H9 (cell line): ENCODE measurements around the gene RRAD. TPM values are rescaled to one million over a fixed set of nuclear protein-coding genes. Genes with fewer than 3 reads are reported as not detected.

Source experiments
- DNase-seq: peaks from one replicate; pipeline ENCODE4 v3.0.0-alpha.2; 2017
- H2AFZ ChIP-seq: one replicate; pipeline ENCODE4 v1.6.1; 2013; ENCODE audit warnings: mild to moderate bottlenecking, low read length, control low read depth, moderate library complexity
- H2AK5ac ChIP-seq: 2 replicates; pipeline ENCODE4 v1.6.1; 2013; ENCODE audit warnings: low read length, control low read depth, mixed read lengths; ENCODE audit not compliant: insufficient read length
- H2BK120ac ChIP-seq: one replicate; pipeline ENCODE4 v1.6.1; 2013; ENCODE audit warnings: low read depth, mild to moderate bottlenecking, low read length, control low read depth, inconsistent platforms; ENCODE audit not compliant: poor library complexity, severe bottlenecking
- H2BK12ac ChIP-seq: 2 replicates; pipeline ENCODE4 v1.6.1; 2013; ENCODE audit warnings: low read length, control low read depth, mixed read lengths, low read depth; ENCODE audit not compliant: insufficient read length
- H2BK15ac ChIP-seq: 2 replicates; pipeline ENCODE4 v1.6.1; 2013; ENCODE audit warnings: low read depth, low read length, control low read depth
- H2BK20ac ChIP-seq: one replicate; pipeline ENCODE4 v1.6.1; 2013; ENCODE audit warnings: low read depth, mild to moderate bottlenecking, low read length, control low read depth, inconsistent platforms; ENCODE audit not compliant: poor library complexity, severe bottlenecking
- H2BK5ac ChIP-seq: 2 replicates; pipeline ENCODE4 v1.6.1; 2013; ENCODE audit warnings: low read length, control low read depth, mixed read lengths; ENCODE audit not compliant: insufficient read length
- H3K14ac ChIP-seq: 2 replicates; pipeline ENCODE4 v1.6.1; 2013; ENCODE audit warnings: low read length, control low read depth; ENCODE audit not compliant: insufficient read depth
- H3K18ac ChIP-seq: 2 replicates; pipeline ENCODE4 v1.6.1; 2013; ENCODE audit warnings: low read depth, mild to moderate bottlenecking, mixed read lengths, low read length, control low read depth; ENCODE audit not compliant: insufficient read length
- H3K23ac ChIP-seq: 2 replicates; pipeline ENCODE4 v1.6.1; 2013; ENCODE audit warnings: low read length, control low read depth, mixed read lengths, low read depth; ENCODE audit not compliant: insufficient read length
- H3K23me2 ChIP-seq: 2 replicates; pipeline ENCODE4 v1.6.1; 2013; ENCODE audit warnings: low read depth, mild to moderate bottlenecking, mixed read lengths, low read length, control low read depth; ENCODE audit not compliant: insufficient read length, poor library complexity, severe bottlenecking
- H3K27ac ChIP-seq: 2 replicates; pipeline ENCODE4 v1.5.1; 2013; ENCODE audit warnings: low read length, control low read depth, mixed read lengths, low read depth; ENCODE audit not compliant: insufficient read length
- H3K27me3 ChIP-seq: 2 replicates; pipeline ENCODE4 v1.6.1; 2013; ENCODE audit warnings: low read length, control low read depth, inconsistent platforms; ENCODE audit not compliant: insufficient read depth
- H3K4ac ChIP-seq: 2 replicates; pipeline ENCODE4 v1.6.1; 2013; ENCODE audit warnings: low read depth, mild to moderate bottlenecking, control low read depth, inconsistent platforms, low read length, moderate library complexity
- H3K4me1 ChIP-seq: 2 replicates; pipeline ENCODE4 v1.6.1; 2013; ENCODE audit warnings: low read length, control low read depth, inconsistent platforms; ENCODE audit not compliant: insufficient read depth
- H3K4me2 ChIP-seq: 2 replicates; pipeline ENCODE4 v1.6.1; 2013; ENCODE audit warnings: low read length, control low read depth, mixed read lengths; ENCODE audit not compliant: insufficient read length, insufficient read depth
- H3K56ac ChIP-seq: 2 replicates; pipeline ENCODE4 v1.6.1; 2013; ENCODE audit warnings: low read depth, mild to moderate bottlenecking, mixed read lengths, low read length, control low read depth; ENCODE audit not compliant: insufficient read length
- H3K79me1 ChIP-seq: 2 replicates; pipeline ENCODE4 v1.6.1; 2013; ENCODE audit warnings: low read depth, mild to moderate bottlenecking, moderate library complexity, low read length, control low read depth, inconsistent platforms; ENCODE audit not compliant: insufficient read depth, poor library complexity, severe bottlenecking
- H3K79me2 ChIP-seq: 2 replicates; pipeline ENCODE4 v1.6.1; 2013; ENCODE audit warnings: low read length, control low read depth, inconsistent platforms; ENCODE audit not compliant: insufficient read depth
- H3K9ac ChIP-seq: 2 replicates; pipeline ENCODE4 v1.6.1; 2013; ENCODE audit warnings: low read length, control low read depth, mixed read lengths; ENCODE audit not compliant: insufficient read length; ENCODE audit errors: extremely low read depth
- H3K9me3 ChIP-seq: one replicate; pipeline ENCODE4 v1.6.1; 2013; ENCODE audit warnings: low read depth, low read length, inconsistent platforms; ENCODE audit not compliant: control insufficient read depth
- H3T11ph ChIP-seq: one replicate; pipeline ENCODE4 v1.6.1; 2013; ENCODE audit warnings: mild to moderate bottlenecking, low read length, control low read depth, inconsistent platforms
- H4K20me1 ChIP-seq: one replicate; pipeline ENCODE4 v1.6.1; 2013; ENCODE audit not compliant: control insufficient read depth, insufficient read length, insufficient read depth
- H4K5ac ChIP-seq: 2 replicates; pipeline ENCODE4 v1.6.1; 2013; ENCODE audit warnings: low read depth, mild to moderate bottlenecking, mixed read lengths, low read length, control low read depth; ENCODE audit not compliant: insufficient read length
- H4K8ac ChIP-seq: replicated peaks from 2 replicates; pipeline ENCODE4 v1.6.1; 2013; ENCODE audit warnings: low read length, control low read depth, mixed read lengths, low read depth; ENCODE audit not compliant: insufficient read length
- H4K91ac ChIP-seq: 2 replicates; pipeline ENCODE4 v1.6.1; 2013; ENCODE audit warnings: low read depth, mild to moderate bottlenecking, moderate library complexity, mixed read lengths, low read length, control low read depth; ENCODE audit not compliant: insufficient read length
- H3K27ac Mint-ChIP-seq, 3 experiments: 2 replicates in 2 of 3; 3 replicates in 1 of 3; pipeline ENCODE4 v1.8.0; 2020 to 2021; ENCODE audit warnings: mixed read lengths in 3 of 3, mild to moderate bottlenecking in 1 of 3, moderate library complexity in 1 of 3
- H3K27me3 Mint-ChIP-seq: 2 replicates; pipeline ENCODE4 v1.8.0; 2021; ENCODE audit warnings: low read depth, mild to moderate bottlenecking, moderate library complexity, mixed read lengths
- H3K36me3 Mint-ChIP-seq, 3 experiments: 2 replicates in 2 of 3; 3 replicates in 1 of 3; pipeline ENCODE4 v1.8.0; 2020 to 2021; ENCODE audit warnings: low read depth in 3 of 3, mixed read lengths in 3 of 3; ENCODE audit not compliant: insufficient read depth in 1 of 3
- H3K4me1 Mint-ChIP-seq, 2 experiments: 2 replicates each; pipeline ENCODE4 v1.8.0; 2020; ENCODE audit warnings: mixed read lengths in 2 of 2
- H3K4me3 Mint-ChIP-seq, 2 experiments: 2 replicates in 1 of 2; 3 replicates in 1 of 2; pipeline ENCODE4 v1.8.0; 2020 to 2021; ENCODE audit warnings: mild to moderate bottlenecking in 2 of 2, mixed read lengths in 2 of 2, moderate library complexity in 1 of 2
- H3K9me3 Mint-ChIP-seq, 2 experiments: 2 replicates in 1 of 2; 3 replicates in 1 of 2; pipeline ENCODE4 v1.8.0; 2020; ENCODE audit warnings: mild to moderate bottlenecking in 2 of 2, mixed read lengths in 2 of 2, moderate library complexity in 1 of 2
- WGBS: extraction: QIAGEN DNeasy Blood & Tissue Kit; methylation state at CpG from one replicate; pipeline ENCODE4 v1.1.7; 2013; ENCODE audit warnings: missing lambda C conversion rate, low lambda C conversion rate, mixed read lengths; ENCODE audit not compliant: insufficient read length; ENCODE audit errors: extremely low coverage; 5-methylcytosine and 5-hydroxymethylcytosine counted together
- total RNA-seq: library from RNA; stranded (reverse); gene quantifications from 2 replicates; pipeline ENCODE4 v1.2.1, GENCODE V29; 2021
- TF ChIP-seq, protein P1 (sequence below): fragments of 200-600 bp; sonication (generic); conservative IDR thresholded peaks from 3 replicates; pipeline ENCODE4 v1.8.0; 2021; ENCODE audit warnings: antibody characterized with exemption, mild to moderate bottlenecking

The RRAD gene
- total RNA-seq, 1 experiment from 2014 or later, result 0.72 TPM

DNA sequence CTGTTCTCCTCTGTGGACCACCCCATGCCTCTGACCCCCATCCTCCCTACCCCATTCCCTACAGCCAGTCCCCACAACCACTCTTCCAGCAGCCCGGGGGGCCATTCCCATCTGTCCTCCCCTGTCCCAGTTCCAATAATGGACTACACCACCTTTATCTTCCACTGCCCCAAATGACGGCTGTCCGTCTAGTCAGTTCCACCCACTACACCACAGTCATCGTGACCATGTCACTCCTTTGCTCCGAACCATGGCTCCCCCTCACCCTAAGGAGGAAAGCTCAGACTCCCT, 29.7 kb downstream of the RRAD start:
- Histone ChIP-seq H4K5ac (no peak overlapping the region), H3K27ac (no peak overlapping the region), H3K56ac (no peak overlapping the region), H2BK12ac (no peak overlapping the region), H2BK5ac (no peak overlapping the region), H3K9ac (no peak overlapping the region), H3K14ac (no peak overlapping the region), H2BK120ac (no peak overlapping the region), H3K79me2 (no peaks in the 10 kb centered on the region), H2AK5ac (no peak overlapping the region), H2BK15ac (no peak overlapping the region), H2BK20ac (no peak overlapping the region), H4K20me1 (peaks cover 4% of the 10 kb centered on the region), H3K23ac (no peak overlapping the region), H4K91ac (no peak overlapping the region), H3K18ac (no peak overlapping the region), H4K8ac (no peak overlapping the region), H3K23me2 (no peaks in the 10 kb centered on the region), H3K4ac (no peak overlapping the region), H3T11ph (no peak overlapping the region), H3K4me2 (no peak overlapping the region), H3K9me3 (no peaks in the 10 kb centered on the region), H3K79me1 (no peaks in the 10 kb centered on the region), H3K4me1 (no peaks in the 10 kb centered on the region), H2AFZ (no peak overlapping the region), H3K27me3 (no peaks in the 10 kb centered on the region)
- no peak for DNase-seq
- Mint-ChIP-seq H3K27me3 (peaks cover 3% of the 10 kb centered on the region), H3K36me3 (peaks cover 0 to 7% (median 0%) of the 10 kb centered on the region in 3 experiments; a peak in 2 of 7 replicates), H3K27ac (no peak overlapping the region; a peak in 1 of 7 replicates), H3K4me1 (peaks cover 12 to 16% of the 10 kb centered on the region in 2 experiments), H3K4me3 (no peak overlapping the region), H3K9me3 (no peaks in the 10 kb centered on the region)
- TF ChIP-seq, protein P1, sequence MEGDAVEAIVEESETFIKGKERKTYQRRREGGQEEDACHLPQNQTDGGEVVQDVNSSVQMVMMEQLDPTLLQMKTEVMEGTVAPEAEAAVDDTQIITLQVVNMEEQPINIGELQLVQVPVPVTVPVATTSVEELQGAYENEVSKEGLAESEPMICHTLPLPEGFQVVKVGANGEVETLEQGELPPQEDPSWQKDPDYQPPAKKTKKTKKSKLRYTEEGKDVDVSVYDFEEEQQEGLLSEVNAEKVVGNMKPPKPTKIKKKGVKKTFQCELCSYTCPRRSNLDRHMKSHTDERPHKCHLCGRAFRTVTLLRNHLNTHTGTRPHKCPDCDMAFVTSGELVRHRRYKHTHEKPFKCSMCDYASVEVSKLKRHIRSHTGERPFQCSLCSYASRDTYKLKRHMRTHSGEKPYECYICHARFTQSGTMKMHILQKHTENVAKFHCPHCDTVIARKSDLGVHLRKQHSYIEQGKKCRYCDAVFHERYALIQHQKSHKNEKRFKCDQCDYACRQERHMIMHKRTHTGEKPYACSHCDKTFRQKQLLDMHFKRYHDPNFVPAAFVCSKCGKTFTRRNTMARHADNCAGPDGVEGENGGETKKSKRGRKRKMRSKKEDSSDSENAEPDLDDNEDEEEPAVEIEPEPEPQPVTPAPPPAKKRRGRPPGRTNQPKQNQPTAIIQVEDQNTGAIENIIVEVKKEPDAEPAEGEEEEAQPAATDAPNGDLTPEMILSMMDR, result no peak
- WGBS, result no CpG with 5 or more reads among the region's 5 CpGs
